GM06990 (cell line): ENCODE data around the gene VCL.
A peak's percentile ranks its signal among the peaks of the same experiment; 100 is the strongest.
"Not testable (repeated sequence)": the region's sequence is repeated elsewhere in the genome, so short reads cannot be mapped to it uniquely, and the experiment has no call there.

Source experiments
- DNase-seq: peaks from one replicate; pipeline ENCODE4 v3.0.0-alpha.2; 2011; ENCODE audit not compliant: insufficient read length; ENCODE audit errors: extremely low read depth
- H3K27me3 ChIP-seq: replicated peaks from 2 replicates; pipeline ENCODE4 v1.6.0; 2011; ENCODE audit warnings: low read length; ENCODE audit not compliant: control insufficient read depth, insufficient read depth
- H3K36me3 ChIP-seq: 2 replicates; pipeline ENCODE4 v1.5.1; 2011; ENCODE audit warnings: low read length; ENCODE audit not compliant: control insufficient read depth, insufficient read depth
- H3K4me3 ChIP-seq: replicated peaks from 2 replicates; pipeline ENCODE4 v1.5.1; 2011; ENCODE audit warnings: low read depth, mild to moderate bottlenecking, control low read depth, low read length
- CTCF ChIP-seq: IDR thresholded peaks from 2 replicates; pipeline ENCODE4 v1.5.1; 2011; ENCODE audit warnings: low read length, control low read depth, mild to moderate bottlenecking, inconsistent platforms; ENCODE audit not compliant: insufficient read depth, poor library complexity, severe bottlenecking

The VCL gene

DNA sequence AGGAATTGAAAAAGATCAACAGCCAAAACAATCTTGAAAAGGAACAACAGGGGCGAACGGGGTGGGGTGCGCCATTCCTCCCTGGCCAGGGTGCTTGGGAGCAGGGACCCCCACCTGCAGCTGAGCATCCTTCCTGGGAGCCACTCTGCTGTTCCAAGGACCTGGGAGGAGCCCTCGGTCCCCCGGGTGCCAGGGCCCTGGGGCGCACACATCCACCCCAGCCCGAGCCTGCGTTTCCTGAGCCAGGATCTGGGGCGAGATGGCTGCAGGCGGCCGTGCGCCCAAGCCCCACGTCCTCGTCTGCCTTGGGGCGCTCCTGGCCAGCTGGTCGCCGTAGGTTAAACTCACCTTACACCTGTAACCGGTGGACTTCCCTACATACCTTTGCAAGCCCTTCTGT, 142.1 kb downstream of the VCL start:
- H3K36me3 ChIP-seq: peaks cover 3% of the 10 kb centered on the region; the same call in 1 of the 2 replicates
- H3K27me3 ChIP-seq: no peaks in the 10 kb centered on the region
- no peak for TF ChIP-seq CTCF
- no peak for DNase-seq
- H3K4me3 ChIP-seq: no peak overlapping the region

- H3K36me3 ChIP-seq: peaks cover 3% of the 10 kb centered on the region; the same call in 1 of the 2 replicates
- TF ChIP-seq CTCF: no peak
- no peak for DNase-seq
Observed at GRCh38 chr10:74140553-74140952, 142.6 kb downstream of the VCL start.

GRCh38 chr10:74145133-74145532, 147.2 kb downstream of the VCL start:
- H3K4me3 ChIP-seq: no peak overlapping the region
- DNase-seq: no peak
- H3K27me3 ChIP-seq: no peaks in the 10 kb centered on the region
- no peak for TF ChIP-seq CTCF
- H3K36me3 ChIP-seq: no peaks in the 10 kb centered on the region; the same call in 1 of the 2 replicates

More at GRCh38 chr10:74140553-74140952, 142.6 kb downstream of the VCL start:
- no peak overlapping the region for H3K4me3 ChIP-seq
- no peaks in the 10 kb centered on the region for H3K27me3 ChIP-seq

DNA sequence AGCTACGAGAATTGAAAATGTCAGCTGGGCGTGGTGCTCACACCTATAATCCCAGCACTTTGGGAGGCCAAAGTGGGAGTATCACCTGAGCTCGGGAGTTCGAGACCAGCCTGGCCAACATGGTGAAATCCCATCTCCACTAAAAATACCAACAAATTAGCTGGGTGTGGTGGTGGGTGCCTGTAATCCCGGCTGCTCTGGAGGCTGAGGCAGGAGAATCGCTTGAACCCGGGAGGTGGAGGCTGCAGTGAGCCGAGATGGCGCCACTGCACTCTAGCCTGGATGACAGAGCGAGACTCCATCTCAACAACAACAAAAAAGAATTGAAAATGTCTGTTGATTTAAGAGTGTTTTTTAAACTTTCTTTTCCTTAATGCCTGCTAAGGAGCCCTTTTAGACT, 149.1 kb downstream of the VCL start:
- not testable (repeated sequence) for DNase-seq, H3K4me3 ChIP-seq, H3K36me3 ChIP-seq, H3K27me3 ChIP-seq

DNA sequence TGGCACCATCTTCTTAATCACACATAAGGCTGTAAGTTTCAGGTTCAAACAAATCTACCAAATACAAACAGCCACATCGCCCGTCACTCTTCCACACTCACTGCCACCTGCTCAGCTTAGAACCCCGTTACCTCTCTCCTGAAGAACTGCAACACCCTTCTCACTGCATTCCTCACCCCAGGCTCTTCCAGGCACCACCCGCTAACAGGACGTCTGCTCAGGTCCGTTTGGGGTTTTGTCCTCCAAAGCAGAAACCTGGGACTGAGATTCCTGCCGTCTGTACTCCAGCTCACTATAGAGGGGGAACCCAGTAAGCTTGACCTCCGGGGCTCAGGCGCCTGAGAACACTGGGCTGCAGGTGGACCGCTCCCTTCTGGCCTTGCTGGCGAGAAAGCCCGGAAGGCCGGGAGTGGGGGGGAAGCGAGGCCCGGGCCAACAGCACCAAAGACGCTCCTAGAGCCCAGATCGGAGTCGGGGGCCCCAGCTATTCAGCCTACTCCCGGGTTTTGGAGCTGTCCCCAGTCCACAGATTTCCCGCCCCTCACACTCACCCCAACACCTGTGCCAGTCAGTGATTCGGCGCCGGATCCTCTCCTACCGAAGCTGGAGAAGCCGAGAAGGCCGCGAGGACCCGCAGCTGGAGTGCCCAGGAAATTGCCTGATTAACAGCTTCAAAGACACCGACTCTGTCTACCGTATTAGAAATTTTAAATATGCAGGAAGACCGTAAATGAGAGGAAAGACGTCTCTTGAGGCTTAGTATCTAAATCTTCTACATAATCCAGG, 152.5 kb downstream of the VCL start, which contains the start of gene AP3M1:
Gene AP3M1, minus strand, starts transcription at position 625 of the 786 bp plus-strand sequence. CDS start 12,449 bp downstream, outside the sequence.
- Histone ChIP-seq H3K27me3 (no peaks in the 10 kb centered on the region), H3K36me3 (no peaks in the 10 kb centered on the region; the same call in 1 of the 2 replicates), H3K4me3 (peak within 1 kb of the TSS; percentile 96)
- DNase-seq: no peak
- no peak for TF ChIP-seq CTCF

DNA sequence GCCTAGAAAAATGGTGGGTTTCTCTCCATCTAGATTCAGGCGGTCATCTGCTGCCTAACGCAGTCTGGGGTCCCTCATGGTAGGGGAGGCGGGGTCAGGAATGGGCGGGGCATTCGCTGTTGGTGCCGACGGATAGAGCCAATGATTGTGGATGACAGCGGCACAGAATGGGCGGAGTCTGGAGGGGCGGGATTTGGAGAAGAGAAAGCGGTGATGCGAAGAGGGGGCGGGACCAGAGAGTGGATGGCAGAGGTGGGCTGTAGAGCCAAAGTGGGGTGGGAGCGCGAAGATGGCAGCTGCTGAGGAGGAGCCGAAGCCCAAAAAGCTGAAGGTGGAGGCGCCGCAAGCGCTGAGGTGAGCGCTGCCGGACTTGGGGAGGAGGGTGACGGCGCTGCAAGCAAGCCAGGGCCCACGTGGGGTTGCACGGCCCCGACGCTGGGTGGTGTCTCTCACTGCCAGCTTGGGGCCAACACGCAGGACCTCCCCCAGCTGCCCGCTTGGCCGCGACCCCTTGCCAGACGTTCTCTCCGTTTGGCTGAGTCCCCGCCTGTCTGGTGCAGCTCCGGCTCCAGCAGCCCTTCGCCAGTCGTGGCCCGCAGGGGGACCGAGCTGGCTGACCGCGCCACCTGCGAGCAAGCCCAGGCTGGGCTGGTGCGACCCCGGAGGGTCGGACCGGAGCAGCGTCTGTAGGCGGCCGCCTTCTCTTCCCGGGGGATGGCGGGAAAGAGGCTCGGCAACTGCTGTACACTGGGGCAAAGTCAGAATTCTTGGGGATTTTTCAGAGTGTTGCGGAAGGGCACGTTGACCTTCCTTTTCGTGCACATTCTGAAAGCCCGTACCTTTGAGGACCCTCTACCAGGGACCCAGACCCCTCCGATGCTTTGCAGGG, 153.3 kb downstream of the VCL start, which contains the start of gene ADK:
Gene ADK, plus strand, starts transcription at position 232 of the 889 bp plus-strand sequence. Its CDS starts 58 bp downstream, at position 290.
- Histone ChIP-seq H3K27me3 (no peaks in the 10 kb centered on the region), H3K4me3 (peak within 1 kb of the TSS; percentile 96), H3K36me3 (no peaks in the 10 kb centered on the region; the same call in 1 of the 2 replicates)
- DNase-seq: peak; percentile 94
- TF ChIP-seq CTCF: peak; percentile 44
